Measurements from ENCODE around the gene PPFIA4.
A peak's percentile ranks its signal among the peaks of the same experiment; 100 is the strongest.

PPFIA4 gene

GRCh38 chr1:203077956-203078355 lies 51.7 kb downstream of the PPFIA4 start:
- H3K9me3 ChIP-seq = no peaks in the 10 kb centered on the region
- H3K36me3 ChIP-seq = peaks cover 68% of the 10 kb centered on the region
- peaks cover 37% of the 10 kb centered on the region for H3K4me1 ChIP-seq
- H3K9ac ChIP-seq = no peak overlapping the region
- no peak overlapping the region for H3K27ac ChIP-seq
- H3K4me2 ChIP-seq = no peak overlapping the region
- no peak overlapping the region for H3K4me3 ChIP-seq
- H3K27me3 ChIP-seq = peaks cover 23% of the 10 kb centered on the region
- no peaks in the 10 kb centered on the region for H4K20me1 ChIP-seq
- TF ChIP-seq Cebpa-rat (IDR thresholded peaks at IDR 0.05) = no peak

- no peak overlapping the region for H3K9ac ChIP-seq
- H3K9me3 ChIP-seq = no peaks in the 10 kb centered on the region
- no peaks in the 10 kb centered on the region for H4K20me1 ChIP-seq
- H3K27ac ChIP-seq = no peak overlapping the region
- no peak overlapping the region for H3K4me3 ChIP-seq
- peaks cover 38% of the 10 kb centered on the region for H3K4me1 ChIP-seq
- TF ChIP-seq Cebpa-rat (IDR thresholded peaks at IDR 0.05) = no peak
- H3K4me2 ChIP-seq = no peak overlapping the region
- H3K27me3 ChIP-seq = peaks cover 23% of the 10 kb centered on the region
- peaks cover 63% of the 10 kb centered on the region for H3K36me3 ChIP-seq
These were observed 52.2 kb downstream of the PPFIA4 start for GRCh38 chr1:203078478-203078877.

- TF ChIP-seq Cebpa-rat (IDR thresholded peaks at IDR 0.05) = no peak
- Histone ChIP-seq H3K27me3 (peaks cover 12% of the 10 kb centered on the region), H3K9me3 (no peaks in the 10 kb centered on the region), H3K27ac (no peak overlapping the region), H3K4me3 (no peak overlapping the region), H4K20me1 (no peaks in the 10 kb centered on the region), H3K4me1 (peaks cover 27% of the 10 kb centered on the region), H3K36me3 (peaks cover 47% of the 10 kb centered on the region), H3K4me2 (no peak overlapping the region), H3K9ac (no peak overlapping the region)
These were observed 54.2 kb downstream of the PPFIA4 start for GRCh38 chr1:203080456-203080855.

DNA sequence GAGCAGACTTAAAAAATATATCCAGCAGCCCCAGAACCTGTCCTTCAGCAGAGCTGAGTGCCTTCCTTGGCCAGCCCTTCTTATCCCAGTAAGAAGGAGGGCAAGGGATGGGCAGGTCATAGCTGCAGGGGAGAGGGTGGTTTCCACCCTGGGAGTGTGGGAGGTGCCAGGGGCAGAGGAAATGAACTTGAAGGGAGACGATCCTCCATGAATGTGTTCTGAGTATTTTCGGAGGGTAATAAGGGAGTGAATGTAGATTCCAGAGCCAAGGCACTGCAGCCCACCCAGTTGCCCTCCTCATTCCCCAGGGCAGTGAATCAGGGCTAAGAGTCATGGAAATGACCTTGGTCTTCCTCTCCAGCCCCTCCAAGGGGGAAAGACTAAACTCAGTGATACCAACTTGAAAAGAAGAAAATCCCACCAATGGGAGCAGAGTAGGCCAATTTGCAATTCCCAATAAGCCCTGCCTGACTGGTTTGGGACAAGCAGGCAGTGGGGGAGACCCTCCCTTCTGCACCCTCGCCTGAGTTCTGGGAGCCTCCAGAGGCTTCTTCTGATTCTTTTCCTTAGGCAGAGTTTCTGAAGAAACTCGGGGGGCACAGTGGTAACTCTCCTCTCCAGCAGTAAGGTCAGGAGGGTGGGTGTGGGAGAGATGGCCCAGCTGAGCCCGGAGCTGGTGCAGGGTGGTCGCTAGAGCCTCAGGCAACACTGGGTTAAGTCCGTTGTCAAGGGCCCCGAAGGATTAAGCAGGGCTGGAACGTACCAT lies 55.4 kb downstream of the PPFIA4 start:
- Histone ChIP-seq H4K20me1 (no peaks in the 10 kb centered on the region), H3K4me3 (no peak overlapping the region), H3K4me2 (no peak overlapping the region; the same call in 1 of the 2 replicates), H3K9ac (no peak overlapping the region), H3K4me1 (peaks cover 15% of the 10 kb centered on the region), H3K36me3 (peaks cover 36% of the 10 kb centered on the region), H3K27ac (no peak overlapping the region), H3K9me3 (no peaks in the 10 kb centered on the region), H3K27me3 (peaks cover under 1% of the 10 kb centered on the region; the same call in 1 of the 2 replicates)
- no peak for TF ChIP-seq Cebpa-rat (IDR thresholded peaks at IDR 0.05)

GRCh38 chr1:203082231-203082505 lies 55.9 kb downstream of the PPFIA4 start:
- no peaks in the 10 kb centered on the region for H4K20me1 ChIP-seq
- no peaks in the 10 kb centered on the region for H3K27me3 ChIP-seq
- H3K9me3 ChIP-seq = no peaks in the 10 kb centered on the region
- no peak overlapping the region for H3K9ac ChIP-seq
- no peak overlapping the region for H3K27ac ChIP-seq
- no peak overlapping the region for H3K4me3 ChIP-seq
- H3K4me2 ChIP-seq = peak overlapping the region; percentile 10; the same call in 1 of the 2 replicates
- peaks cover 30% of the 10 kb centered on the region; the same call in 1 of the 2 replicates for H3K36me3 ChIP-seq
- TF ChIP-seq Cebpa-rat (IDR thresholded peaks at IDR 0.05) = no peak
- H3K4me1 ChIP-seq = peaks cover 15% of the 10 kb centered on the region

DNA sequence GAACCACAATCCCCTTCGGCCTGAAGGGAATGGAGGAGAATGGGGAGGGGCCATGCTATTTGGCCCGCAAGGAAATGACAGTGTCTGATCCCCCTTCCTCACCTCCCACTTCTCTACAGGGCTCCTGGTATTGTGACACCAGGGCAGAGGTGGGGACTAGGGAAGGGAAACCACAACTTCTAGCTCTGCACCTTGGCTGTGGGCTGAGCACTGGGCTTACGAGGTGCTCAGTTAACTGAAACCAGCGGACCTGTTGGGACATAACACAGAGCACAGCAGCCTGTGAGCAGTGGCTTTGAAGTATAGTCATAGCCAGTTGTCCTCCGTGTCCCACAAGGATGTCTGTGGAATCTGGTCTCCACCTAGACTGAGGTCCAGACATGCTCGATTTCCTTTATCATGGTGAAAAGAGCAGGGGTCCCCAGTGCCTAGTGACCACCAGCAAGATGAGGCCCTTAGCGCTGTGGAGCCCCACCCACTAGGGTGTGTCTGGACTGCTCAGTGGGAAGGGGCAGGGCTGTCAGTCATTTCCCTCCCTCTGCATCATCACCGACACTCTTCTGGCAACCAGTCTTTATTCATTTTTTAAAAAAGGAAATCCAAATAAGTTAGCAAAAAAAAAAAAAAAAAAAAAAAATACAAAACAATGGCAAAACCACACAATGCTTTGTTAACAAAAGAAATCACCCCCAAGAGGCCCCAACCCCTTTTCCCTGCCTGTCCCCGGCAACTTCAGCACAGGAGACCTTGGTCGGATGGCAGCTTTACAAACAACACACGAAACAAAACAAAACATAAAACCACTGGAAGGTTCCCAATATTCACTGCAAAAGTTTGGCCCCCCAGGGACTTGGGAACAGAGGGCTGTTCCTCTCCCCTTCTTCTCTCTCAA lies 56.5 kb downstream of the PPFIA4 start:
- H3K4me2 ChIP-seq = peak overlapping the region; percentile 10; the same call in 1 of the 2 replicates
- no peak overlapping the region for H3K9ac ChIP-seq
- H3K27ac ChIP-seq = no peak overlapping the region
- peaks cover 15% of the 10 kb centered on the region for H3K4me1 ChIP-seq
- H3K9me3 ChIP-seq = no peaks in the 10 kb centered on the region
- no peak overlapping the region for H3K4me3 ChIP-seq
- no peaks in the 10 kb centered on the region for H3K27me3 ChIP-seq
- no peaks in the 10 kb centered on the region for H4K20me1 ChIP-seq
- no peak for TF ChIP-seq Cebpa-rat (IDR thresholded peaks at IDR 0.05)
- H3K36me3 ChIP-seq = peaks cover 24% of the 10 kb centered on the region; the same call in 1 of the 2 replicates

- Histone ChIP-seq H3K4me2 (no peak overlapping the region), H3K4me1 (peaks cover 15% of the 10 kb centered on the region), H4K20me1 (no peaks in the 10 kb centered on the region), H3K9me3 (no peaks in the 10 kb centered on the region), H3K27me3 (no peaks in the 10 kb centered on the region), H3K4me3 (no peak overlapping the region), H3K36me3 (peaks cover 17% of the 10 kb centered on the region; the same call in 1 of the 2 replicates), H3K9ac (no peak overlapping the region), H3K27ac (no peak overlapping the region)
- TF ChIP-seq Cebpa-rat (IDR thresholded peaks at IDR 0.05) = no peak
These were observed 57.2 kb downstream of the PPFIA4 start for GRCh38 chr1:203083463-203083921.

DNA sequence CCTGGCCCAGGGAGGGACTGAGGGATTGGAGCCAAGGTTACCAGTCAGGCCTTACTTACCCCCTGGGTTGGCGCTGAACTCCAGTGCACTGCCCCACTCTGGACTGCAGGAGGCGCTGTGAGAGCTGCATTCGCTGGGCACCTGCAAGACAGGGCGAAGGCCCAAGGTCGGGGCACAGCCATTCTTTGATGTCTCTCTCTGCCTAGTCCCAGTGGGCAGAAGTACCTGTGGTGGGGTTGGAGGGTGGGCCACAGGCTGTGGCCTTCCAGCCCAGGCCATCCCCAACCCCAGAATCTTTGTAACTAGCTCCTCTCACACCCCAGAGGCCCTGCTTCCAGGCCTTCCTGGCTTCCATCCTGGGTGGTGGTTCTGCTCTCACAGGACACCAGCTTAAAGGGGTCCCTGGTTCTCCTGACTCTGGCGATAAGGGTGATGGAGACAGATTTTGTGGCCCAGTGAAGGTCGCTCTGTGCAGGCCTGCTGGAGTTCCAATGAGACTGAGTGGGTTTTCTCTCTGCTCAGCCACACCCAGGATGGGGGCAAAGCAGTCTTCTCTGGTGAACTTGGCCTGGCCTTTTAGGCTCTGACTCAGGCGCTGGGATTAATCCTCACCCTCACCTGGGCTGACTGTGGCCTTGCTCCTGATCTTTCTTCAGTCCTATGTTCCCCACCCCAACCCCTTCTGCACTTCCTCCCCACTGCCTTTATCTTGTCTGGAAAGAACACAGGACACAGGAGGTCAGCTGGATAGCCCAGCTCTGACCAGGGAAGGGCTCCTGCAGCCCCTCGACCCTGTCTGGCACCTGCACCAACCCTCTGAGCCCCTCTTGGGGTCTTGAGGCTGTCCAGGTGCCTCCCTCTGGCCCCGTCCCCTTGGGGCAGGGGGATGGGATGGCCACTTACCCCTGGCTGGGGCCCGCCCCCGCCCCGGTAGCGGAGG lies 58.6 kb downstream of the PPFIA4 start:
- Histone ChIP-seq H3K4me2 (no peak overlapping the region), H3K4me3 (no peak overlapping the region), H4K20me1 (no peaks in the 10 kb centered on the region), H3K27me3 (no peaks in the 10 kb centered on the region), H3K9ac (no peak overlapping the region), H3K9me3 (no peaks in the 10 kb centered on the region), H3K4me1 (peaks cover 15% of the 10 kb centered on the region), H3K36me3 (peaks cover 8% of the 10 kb centered on the region; the same call in 1 of the 2 replicates), H3K27ac (no peak overlapping the region)
- TF ChIP-seq Cebpa-rat (IDR thresholded peaks at IDR 0.05) = no peak

All from BLaER1 (cell line).